OCI-LY1 (cell line): ENCODE data around the gene IRX2.

Experiments
- H2AFZ ChIP-seq: fragments of 200-600 bp; sonication (generic), shearing (Covaris generic); 2 replicates; pipeline ENCODE4 v1.6.0; 2014; ENCODE audit warnings: antibody characterized with exemption, mild to moderate bottlenecking, low read length
- H3F3A ChIP-seq: fragments of 200-600 bp; sonication (generic), shearing (Covaris generic); 2 replicates; pipeline ENCODE4 v1.6.0; 2014; ENCODE audit warnings: mild to moderate bottlenecking, antibody characterized with exemption, low read length, moderate library complexity; ENCODE audit not compliant: insufficient read depth
- H3K27ac ChIP-seq: fragments of 200-600 bp; sonication (generic); 2 replicates; pipeline ENCODE4 v1.5.1; 2014; ENCODE audit warnings: low read length, mixed run types, mild to moderate bottlenecking, low read depth; ENCODE audit not compliant: poor library complexity, severe bottlenecking
- H3K27me3 ChIP-seq: fragments of 200-600 bp; sonication (generic); 2 replicates; pipeline ENCODE4 v1.6.0; 2014; ENCODE audit warnings: antibody characterized with exemption, mild to moderate bottlenecking, low read length, moderate library complexity; ENCODE audit not compliant: insufficient read depth
- H3K36me3 ChIP-seq: fragments of 200-600 bp; sonication (generic); 2 replicates; pipeline ENCODE4 v1.6.1; 2014; ENCODE audit warnings: mild to moderate bottlenecking, antibody characterized with exemption, low read length, moderate library complexity, mixed read lengths; ENCODE audit not compliant: insufficient read depth
- H3K4me1 ChIP-seq: fragments of 200-600 bp; sonication (generic); 2 replicates; pipeline ENCODE4 v1.5.1; 2014; ENCODE audit warnings: mild to moderate bottlenecking, low read length, moderate library complexity; ENCODE audit not compliant: insufficient read depth, severe bottlenecking
- H3K4me2 ChIP-seq: fragments of 200-600 bp; sonication (generic), shearing (Covaris generic); 2 replicates; pipeline ENCODE4 v1.6.1; 2014; ENCODE audit warnings: low read length
- H3K4me3 ChIP-seq: fragments of 200-600 bp; sonication (generic); 2 replicates; pipeline ENCODE4 v1.5.1; 2014; ENCODE audit warnings: low read length, low read depth, mild to moderate bottlenecking, mixed read lengths; ENCODE audit not compliant: poor library complexity, severe bottlenecking
- H3K79me2 ChIP-seq: fragments of 200-600 bp; shearing (Covaris generic); 2 replicates; pipeline ENCODE4 v1.6.1; 2016; ENCODE audit warnings: mixed run types, low read length, mixed read lengths; ENCODE audit not compliant: insufficient read depth
- H3K9ac ChIP-seq: fragments of 200-600 bp; sonication (generic), shearing (Covaris generic); 2 replicates; pipeline ENCODE4 v1.6.1; 2014; ENCODE audit warnings: mild to moderate bottlenecking, low read length, mixed read lengths
- H3K9me2 ChIP-seq: fragments of 200-600 bp; sonication (generic), shearing (Covaris generic); 2 replicates; pipeline ENCODE4 v1.6.1; 2014; ENCODE audit warnings: low read depth, mild to moderate bottlenecking, low read length, mixed read lengths
- H3K9me3 ChIP-seq: fragments of 200-600 bp; shearing (Covaris generic); 2 replicates; pipeline ENCODE4 v1.6.1; 2014; ENCODE audit warnings: low read length, mixed read lengths
- H4K20me1 ChIP-seq: fragments of 200-600 bp; sonication (generic), shearing (Covaris generic); 2 replicates; pipeline ENCODE4 v1.6.0; 2016; ENCODE audit warnings: mild to moderate bottlenecking, low read length; ENCODE audit not compliant: insufficient read depth
- CTCF ChIP-seq: fragments of 200-600 bp; sonication (generic), shearing (Covaris generic); IDR thresholded peaks from 2 replicates; pipeline ENCODE4 v1.5.1; 2017; ENCODE audit warnings: mild to moderate bottlenecking, antibody characterized with exemption, low read length, moderate library complexity, mixed read lengths
- EZH2 ChIP-seq: fragments of 200-600 bp; sonication (generic), shearing (Covaris generic); IDR thresholded peaks from 2 replicates; pipeline ENCODE4 v1.8.0; 2017; ENCODE audit warnings: borderline replicate concordance, mixed run types, mild to moderate bottlenecking, antibody characterized with exemption, low read length, moderate library complexity, mixed read lengths

Gene IRX2

DNA sequence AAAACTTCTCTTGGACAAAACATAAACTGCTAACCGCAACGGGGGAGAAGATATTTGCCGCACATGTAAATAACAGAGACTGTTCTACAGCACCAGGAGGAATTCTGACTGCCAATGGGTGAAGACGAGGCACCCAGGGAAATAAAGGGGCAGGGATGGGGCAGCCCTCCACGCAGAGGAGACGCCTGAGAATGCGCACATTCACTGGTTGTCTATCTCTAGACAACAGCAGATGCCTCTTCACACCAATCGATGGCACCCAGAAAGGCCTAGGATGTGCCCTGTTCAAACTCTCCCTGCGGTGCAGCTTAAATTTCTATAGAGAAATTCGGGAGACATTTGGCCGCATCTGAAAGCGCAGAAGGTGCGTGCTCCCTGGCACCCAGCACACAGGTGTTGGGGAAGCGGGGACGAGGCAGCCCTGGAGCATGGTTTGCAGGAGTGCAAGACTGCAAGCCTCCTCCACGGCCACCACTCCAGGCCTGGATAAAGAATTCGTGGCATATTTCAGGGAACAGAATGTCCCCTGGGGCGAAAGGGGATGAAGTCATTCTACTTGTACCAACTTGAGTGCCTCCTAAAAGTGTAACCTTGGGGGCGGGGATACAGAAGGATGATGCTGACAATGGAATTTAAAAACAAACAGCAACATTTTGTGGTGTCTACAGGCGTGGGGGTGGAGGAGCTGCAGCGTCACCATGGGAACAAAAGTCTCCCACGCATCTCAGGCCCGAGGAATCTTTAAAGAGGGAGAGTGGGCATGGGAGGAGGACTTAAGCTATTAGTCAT is 6.3 kb upstream of the IRX2 start:
- Histone ChIP-seq H3F3A (no peaks in the 10 kb centered on the region), H3K4me3 (no peak overlapping the region), H3K4me1 (no peaks in the 10 kb centered on the region), H3K4me2 (no peak overlapping the region), H3K27me3 (no peaks in the 10 kb centered on the region), H3K9me2 (no peaks in the 10 kb centered on the region), H3K9ac (no peak overlapping the region), H3K36me3 (no peaks in the 10 kb centered on the region), H3K27ac (no peak overlapping the region), H3K79me2 (no peaks in the 10 kb centered on the region), H3K9me3 (no peaks in the 10 kb centered on the region), H4K20me1 (no peaks in the 10 kb centered on the region), H2AFZ (no peak overlapping the region)
- TF ChIP-seq EZH2 (no peak), CTCF (no peak)

DNA sequence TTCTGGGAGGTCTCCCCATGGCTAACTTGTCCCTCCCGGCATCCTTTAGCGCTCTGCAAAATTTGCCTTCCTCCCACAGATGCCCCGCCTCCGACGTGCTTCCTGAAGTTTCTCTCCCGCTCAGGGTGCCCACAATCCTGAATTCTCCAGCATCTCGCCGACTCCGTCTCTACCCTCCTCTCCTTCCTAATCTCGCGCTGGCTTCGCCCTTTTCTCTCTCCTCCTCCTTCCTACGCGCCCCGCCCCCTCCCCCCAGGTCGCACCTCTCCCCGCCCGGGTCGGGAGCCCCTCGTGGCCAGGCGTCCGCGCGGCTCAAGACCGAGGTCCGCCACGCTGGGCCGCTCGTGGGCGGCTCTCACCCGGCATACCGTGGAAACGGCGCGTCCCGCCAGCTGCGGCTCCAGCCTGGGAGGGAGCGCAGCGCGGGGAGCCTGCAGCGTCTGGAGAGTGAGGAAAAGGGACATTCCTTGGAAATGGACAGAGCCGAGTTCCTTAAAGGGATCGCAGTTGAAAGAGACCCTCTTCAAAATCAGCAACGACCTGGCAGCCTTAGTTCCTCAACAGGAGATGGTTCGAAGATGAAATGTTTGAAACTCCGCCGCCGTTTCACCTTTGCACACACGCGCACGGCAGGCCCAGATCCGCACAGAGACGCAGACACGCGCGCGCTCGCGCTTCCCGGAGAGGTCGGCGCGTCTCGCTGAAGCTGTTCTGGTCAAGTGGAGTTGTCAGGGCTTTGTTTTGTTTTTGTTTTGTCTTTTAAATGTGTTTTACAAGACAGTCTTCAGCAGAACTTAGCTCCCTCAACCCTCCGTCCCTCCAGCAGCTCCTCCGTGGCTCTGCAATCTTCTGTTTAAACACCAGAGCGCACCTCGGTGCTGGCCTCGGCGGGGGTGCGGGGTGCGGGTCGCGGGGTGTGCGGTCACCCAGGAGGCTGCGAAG is 5.0 kb upstream of the IRX2 start:
- H3K27ac ChIP-seq, result no peak overlapping the region
- H3K4me2 ChIP-seq, result no peak overlapping the region
- H3K4me1 ChIP-seq, result no peaks in the 10 kb centered on the region

GRCh38 chr5:2755681-2756171 is 4.2 kb upstream of the IRX2 start:
- Histone ChIP-seq H3K4me1 (no peaks in the 10 kb centered on the region), H3K9me3 (no peaks in the 10 kb centered on the region), H3K4me2 (no peak overlapping the region), H3F3A (no peaks in the 10 kb centered on the region), H4K20me1 (no peaks in the 10 kb centered on the region), H3K4me3 (no peak overlapping the region), H3K27ac (no peak overlapping the region), H3K36me3 (no peaks in the 10 kb centered on the region), H2AFZ (no peak overlapping the region), H3K9ac (no peak overlapping the region), H3K9me2 (no peaks in the 10 kb centered on the region), H3K79me2 (no peaks in the 10 kb centered on the region), H3K27me3 (no peaks in the 10 kb centered on the region)
- no peak for TF ChIP-seq EZH2
- TF ChIP-seq CTCF, result no peak

More for the DNA sequence above, 5.0 kb upstream of the IRX2 start:
- Histone ChIP-seq H3K9me3 (no peaks in the 10 kb centered on the region), H3K4me3 (no peak overlapping the region), H3K27me3 (no peaks in the 10 kb centered on the region), H3K36me3 (no peaks in the 10 kb centered on the region), H3K79me2 (no peaks in the 10 kb centered on the region), H2AFZ (no peak overlapping the region), H3F3A (no peaks in the 10 kb centered on the region), H3K9me2 (no peaks in the 10 kb centered on the region), H4K20me1 (no peaks in the 10 kb centered on the region), H3K9ac (no peak overlapping the region)
- TF ChIP-seq CTCF (no peak), EZH2 (no peak)
